ENCODE data around the gene PIKFYVE.
"Not testable (repeated sequence)": the region's sequence is repeated elsewhere in the genome, so short reads cannot be mapped to it uniquely, and the experiment has no call there.

PIKFYVE gene

GRCh38 chr2:208254118-208254870, 11.8 kb upstream of the PIKFYVE start:
- in situ Hi-C loops (cut with MboI; ENCODE audit: low sequenced_read_pairs) = no loop called here

DNA sequence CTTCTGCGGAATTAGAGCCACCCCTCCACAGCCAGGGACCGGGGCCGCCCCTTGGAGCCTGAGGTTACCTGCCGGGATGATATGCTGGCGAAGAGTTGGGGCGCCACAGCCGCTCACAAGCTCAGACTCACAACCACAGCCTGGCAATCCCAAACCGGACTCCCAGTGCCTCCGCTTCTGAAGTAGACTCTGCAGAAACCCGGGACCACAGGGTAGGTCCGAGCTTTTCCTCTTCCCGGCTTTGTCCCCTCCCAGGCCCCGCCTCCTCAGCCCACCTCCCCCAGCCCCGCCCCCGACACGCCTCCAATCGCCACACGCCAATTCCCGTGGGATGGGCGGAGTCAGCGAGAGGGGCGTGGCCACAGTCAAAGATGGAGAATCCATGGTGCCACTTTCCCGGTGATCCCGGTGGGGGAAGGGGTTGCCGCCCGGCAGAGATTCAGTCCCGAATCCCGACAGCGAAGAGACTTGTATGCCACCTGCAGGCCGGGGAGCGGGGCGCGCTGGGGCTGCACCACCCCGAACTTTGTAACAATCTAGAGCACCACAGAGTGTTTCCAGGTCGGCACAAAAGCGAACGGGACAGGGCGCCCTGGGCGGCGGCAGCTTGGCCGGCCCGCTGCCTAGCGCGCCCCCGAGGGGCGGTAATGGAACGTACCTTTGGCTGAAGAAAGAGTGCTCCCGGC, 11.0 kb upstream of the PIKFYVE start, which contains the start of gene IDH1:
TSS of gene IDH1 (minus strand) at position 201 of the 686 bp plus-strand sequence. CDS start 3,520 bp downstream, outside the sequence.
- in situ Hi-C loops (cut with MboI; ENCODE audit: low sequenced_read_pairs) = no loop called here

GRCh38 chr2:208255557-208256106, 10.4 kb upstream of the PIKFYVE start:
- in situ Hi-C loops (cut with MboI; ENCODE audit: low sequenced_read_pairs) = no loop called here

DNA sequence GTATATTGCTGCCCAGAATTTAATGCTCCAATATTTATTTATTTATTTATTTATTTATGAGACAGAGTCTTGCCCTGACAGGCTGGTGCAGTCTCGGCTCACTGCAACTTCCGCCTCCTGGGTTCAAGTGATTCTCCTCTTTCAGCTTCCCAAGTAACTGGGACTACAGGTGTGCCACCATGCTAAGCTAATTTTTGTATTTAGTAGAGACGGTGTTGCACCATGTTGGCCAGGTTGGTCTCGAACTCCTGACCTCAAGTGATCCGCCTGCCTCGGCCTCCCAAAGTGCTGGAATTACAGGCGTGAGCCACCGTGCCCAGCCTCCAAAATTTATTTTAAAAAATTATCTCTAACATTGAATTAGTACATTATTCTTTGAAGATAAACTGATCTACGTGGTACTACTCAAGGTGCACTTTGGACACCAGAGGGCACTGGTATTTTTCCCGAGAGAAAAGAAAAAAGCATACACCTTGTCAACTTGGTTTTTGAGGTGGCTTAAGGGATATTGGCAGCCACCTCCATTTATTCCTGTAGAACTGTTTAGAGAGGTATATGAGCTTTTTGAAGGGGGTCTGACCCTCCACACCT, 9.8 kb upstream of the PIKFYVE start:
- in situ Hi-C loops (cut with MboI; ENCODE audit: low sequenced_read_pairs) = no loop called here

DNA sequence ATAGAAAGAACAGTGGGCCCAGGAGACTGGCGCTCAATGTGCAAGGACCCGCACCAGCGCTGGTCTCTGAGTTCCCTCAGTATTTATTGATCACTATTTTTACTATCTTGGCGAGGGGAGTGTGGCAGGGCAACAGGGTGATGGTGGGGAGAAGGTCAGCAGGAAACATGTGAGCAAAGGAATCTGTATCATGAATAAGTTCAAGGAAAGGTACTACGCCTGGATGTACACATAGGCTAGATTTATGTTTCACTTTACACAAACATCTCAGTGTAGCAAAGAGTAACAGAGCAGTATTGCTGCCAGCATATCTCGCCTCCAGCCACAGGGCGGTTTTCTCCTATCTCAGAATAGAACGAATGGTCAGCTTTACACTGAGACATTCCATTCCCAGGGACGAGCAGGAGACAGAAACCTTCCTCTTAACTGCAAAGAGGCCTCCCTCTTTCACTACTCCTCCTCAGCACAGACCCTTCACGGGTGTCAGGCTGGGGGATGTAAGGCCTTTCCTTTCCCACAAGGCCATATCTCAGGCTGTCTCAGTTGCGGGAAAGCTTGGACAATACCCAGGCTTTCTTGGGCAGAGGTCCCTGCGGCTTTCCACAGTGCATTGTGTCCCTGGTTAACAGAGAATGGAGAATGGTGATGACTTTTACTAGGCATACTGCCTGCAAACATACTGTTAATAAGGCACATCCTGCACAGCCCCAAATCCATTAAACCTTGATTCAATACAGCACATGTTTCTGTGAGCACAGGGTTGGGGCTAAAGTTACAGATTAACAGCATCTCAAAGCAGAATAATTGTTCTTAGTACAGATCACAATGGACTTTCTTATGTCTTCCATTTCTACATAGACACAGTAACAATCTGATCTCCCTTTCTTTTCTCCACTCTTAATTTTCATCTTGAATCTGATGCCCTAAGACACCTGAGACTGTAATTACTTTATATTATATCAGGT, 8.9 kb upstream of the PIKFYVE start:
- in situ Hi-C loops (cut with MboI; ENCODE audit: low sequenced_read_pairs) = not testable (repeated sequence)

GRCh38 chr2:208265371-208265800, 669 bp upstream of the PIKFYVE start:
- in situ Hi-C loops (cut with MboI; ENCODE audit: low sequenced_read_pairs) = no loop called here

- in situ Hi-C loops (cut with MboI; ENCODE audit: low sequenced_read_pairs) = no loop called here
These were observed 468 bp downstream of the PIKFYVE start for GRCh38 chr2:208266553-208266893.

- in situ Hi-C loops (cut with MboI; ENCODE audit: low sequenced_read_pairs) = no loop called here
These were observed 881 bp downstream of the PIKFYVE start for GRCh38 chr2:208266936-208267335.

DNA sequence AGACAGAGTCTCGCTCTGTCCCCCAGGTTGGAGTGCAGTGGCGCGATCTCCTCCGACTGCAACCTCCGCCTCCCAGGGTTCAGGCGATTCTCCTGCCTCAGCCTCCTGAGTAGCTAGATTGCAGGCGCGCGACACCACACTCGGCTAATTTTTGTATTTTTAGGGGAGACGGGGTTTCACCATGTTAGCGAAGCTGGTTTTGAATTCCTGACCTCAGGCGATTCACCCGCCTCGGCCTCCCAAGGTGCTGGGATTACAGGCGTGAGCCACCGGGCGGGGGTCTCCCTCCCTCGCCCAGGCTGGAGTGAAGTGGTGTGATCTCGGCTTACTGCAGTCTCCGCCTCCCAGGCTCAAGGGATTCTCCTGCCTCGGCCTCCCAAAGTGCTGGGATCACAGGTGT, 1.5 kb downstream of the PIKFYVE start:
- in situ Hi-C loops (cut with MboI; ENCODE audit: low sequenced_read_pairs) = not testable (repeated sequence)

- in situ Hi-C loops (cut with MboI; ENCODE audit: low sequenced_read_pairs) = no loop called here
These were observed 2.3 kb downstream of the PIKFYVE start for GRCh38 chr2:208268156-208268952.

DNA sequence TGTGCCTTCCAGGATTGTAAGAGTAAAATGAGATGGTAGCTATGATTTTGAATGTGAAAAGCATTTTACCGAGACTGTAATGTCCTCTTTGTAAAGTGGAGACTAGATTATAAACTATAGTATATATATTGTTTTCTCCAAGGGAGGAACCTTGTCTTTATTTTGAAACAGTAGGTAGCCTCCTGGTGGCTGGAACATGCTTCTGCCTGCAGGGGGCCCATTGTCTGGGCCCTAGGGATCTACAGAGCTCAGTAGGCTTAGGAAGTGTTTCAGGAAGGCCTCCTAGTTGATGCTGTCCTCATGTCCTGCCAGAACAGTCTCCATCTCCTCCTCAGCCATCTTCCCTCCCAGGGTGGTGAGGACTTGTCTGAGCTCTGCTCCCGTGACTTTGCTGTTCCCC, 3.0 kb downstream of the PIKFYVE start:
- in situ Hi-C loops (cut with MboI; ENCODE audit: low sequenced_read_pairs) = no loop called here

DNA sequence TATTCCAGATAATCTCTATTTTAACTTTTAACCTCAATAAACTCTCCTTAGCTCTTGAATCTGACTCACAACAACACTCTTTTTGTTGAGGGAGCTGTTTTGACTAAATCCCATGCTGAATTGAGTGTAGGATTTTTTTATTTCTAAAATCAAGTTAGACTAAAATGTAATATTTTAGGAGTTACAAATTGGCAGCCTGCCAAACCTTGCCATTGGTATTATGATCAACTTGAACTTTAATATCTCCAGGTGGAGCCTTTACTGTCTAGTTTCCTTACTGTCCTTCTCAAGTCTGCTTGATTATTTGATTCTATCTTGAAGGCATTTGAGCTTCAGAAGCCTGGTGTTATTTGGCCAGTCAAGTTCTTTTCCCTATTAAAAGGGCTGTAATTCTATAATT, 8.7 kb downstream of the PIKFYVE start:
- in situ Hi-C loops (cut with MboI; ENCODE audit: low sequenced_read_pairs) = no loop called here

DNA sequence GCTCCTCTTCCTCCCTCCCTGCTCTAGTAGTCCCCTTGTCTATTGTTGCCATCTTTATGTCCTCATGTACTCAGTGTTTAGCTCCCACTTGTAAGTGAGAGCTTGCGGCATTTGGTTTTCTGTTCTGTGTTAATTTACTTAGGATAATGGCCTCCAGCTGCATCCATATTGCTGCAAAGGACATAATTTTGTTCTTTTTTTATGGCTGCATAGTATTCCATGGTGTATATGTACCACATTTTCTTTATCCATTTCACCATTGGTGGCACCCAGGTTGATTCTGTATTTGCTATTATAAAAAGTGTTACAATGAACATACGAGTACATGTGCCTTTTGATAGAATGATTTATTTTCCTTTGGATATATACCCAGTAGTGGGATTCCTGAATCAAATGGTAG, 12.5 kb downstream of the PIKFYVE start:
- in situ Hi-C loops (cut with MboI; ENCODE audit: low sequenced_read_pairs) = no loop called here

DNA sequence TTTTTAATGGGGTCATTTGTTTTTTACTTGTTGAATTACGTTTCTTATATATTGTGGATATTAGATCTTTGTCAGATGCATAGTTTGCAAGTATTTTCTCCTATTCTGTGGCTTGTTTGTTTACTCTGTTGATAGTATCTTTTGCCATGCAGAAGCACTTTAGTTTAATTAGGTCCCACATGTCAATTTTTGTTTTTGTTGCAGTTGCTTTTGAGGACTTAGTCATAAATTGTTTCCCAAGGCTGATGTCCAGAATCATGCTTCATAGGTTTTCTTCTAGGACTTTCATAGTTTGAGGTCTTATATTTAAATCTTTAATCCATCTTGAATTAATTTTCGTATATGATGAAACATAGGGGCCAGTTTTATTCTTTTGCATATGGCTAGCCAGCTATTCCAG, 13.2 kb downstream of the PIKFYVE start:
- in situ Hi-C loops (cut with MboI; ENCODE audit: low sequenced_read_pairs) = no loop called here

- in situ Hi-C loops (cut with MboI; ENCODE audit: low sequenced_read_pairs) = no loop called here
These were observed 14.2 kb downstream of the PIKFYVE start for GRCh38 chr2:208280234-208280633.

DNA sequence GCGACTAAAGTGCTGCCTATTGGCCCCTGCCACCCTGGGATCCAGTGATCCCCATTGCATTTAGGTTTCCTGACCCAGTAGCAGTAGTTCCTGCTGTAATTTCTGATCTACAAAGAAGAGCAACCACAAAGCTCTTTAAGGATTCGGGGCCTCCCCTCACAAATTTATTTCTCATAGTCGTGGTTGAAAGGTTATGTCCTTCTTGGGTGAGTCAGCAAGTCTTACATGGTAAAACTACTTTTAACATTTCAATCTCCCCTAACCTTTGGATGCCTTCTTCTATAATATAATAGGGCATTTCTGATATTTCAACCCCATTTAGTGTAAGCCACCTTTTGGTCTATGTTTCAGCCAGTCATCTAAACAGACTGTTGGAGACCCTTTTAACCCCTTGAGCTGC, 14.9 kb downstream of the PIKFYVE start:
- in situ Hi-C loops (cut with MboI; ENCODE audit: low sequenced_read_pairs) = no loop called here

DNA sequence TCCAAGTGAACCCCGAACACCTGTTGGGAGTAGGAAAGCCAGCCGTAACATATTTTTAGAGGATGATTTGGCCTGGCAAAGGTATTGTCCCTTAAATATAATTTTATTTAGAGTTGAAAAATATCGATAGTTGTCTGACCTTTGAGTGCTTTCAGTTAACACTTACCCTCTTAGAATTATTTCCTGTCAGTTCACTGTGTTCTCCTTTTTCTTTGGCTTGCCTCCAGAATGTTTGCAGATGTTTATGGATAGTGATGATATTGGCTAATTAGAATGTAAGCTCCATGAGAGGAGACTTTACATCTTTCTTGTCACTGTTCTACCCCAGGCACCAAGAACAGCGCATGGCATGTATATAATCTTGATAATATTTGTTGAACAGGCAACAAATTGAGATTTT, 19.8 kb downstream of the PIKFYVE start:
- in situ Hi-C loops (cut with MboI; ENCODE audit: low sequenced_read_pairs) = no loop called here

DNA sequence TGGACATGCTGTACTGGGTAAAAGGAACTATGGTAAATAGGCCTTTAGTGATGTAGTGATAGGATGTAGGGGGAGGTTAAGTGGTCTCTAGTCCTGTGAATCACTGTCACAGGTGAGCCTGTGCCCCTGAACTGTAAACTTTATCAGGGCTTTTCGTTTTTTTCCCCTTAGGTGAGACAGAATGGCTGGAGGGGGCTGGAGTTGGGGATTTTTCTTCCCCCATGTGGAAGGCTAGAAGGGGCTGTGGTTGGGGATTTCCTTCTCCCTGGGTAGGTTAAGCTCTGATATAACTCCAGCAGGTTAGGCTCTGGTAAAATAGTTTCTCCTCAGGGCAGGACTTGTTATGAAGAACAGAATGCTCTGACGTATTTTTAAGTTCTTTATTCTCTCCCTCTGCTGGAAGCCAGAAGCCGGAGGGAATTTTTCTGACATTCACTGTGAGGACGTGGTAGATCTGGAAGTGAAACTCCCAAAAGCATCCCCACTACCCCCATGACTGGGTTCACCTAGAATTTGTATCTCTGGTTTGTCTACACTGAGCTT, 28.5 kb downstream of the PIKFYVE start:
- in situ Hi-C loops (cut with MboI; ENCODE audit: low sequenced_read_pairs) = no loop called here

DNA sequence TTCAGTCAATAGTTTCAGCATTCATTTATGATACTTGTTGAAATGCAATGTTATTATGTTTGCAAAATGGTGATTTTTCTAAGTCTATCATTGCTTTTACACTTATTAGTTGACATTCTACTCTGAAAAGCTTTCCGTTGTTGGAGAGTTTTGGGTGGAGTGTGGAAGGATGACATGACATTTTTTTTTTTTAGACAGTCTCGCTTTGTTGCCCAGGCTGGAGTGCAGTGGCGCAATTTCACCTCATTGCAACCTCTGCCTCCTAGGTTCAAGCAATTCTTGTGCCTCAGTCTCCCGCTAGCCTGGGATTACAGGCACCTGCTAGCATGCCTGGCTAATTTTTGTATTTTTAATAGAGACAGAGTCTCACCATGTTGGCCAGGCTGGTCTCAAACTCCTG, 29.8 kb downstream of the PIKFYVE start:
- in situ Hi-C loops (cut with MboI; ENCODE audit: low sequenced_read_pairs) = no loop called here

GRCh38 chr2:208296610-208297009, 30.6 kb downstream of the PIKFYVE start:
- in situ Hi-C loops (cut with MboI; ENCODE audit: low sequenced_read_pairs) = no loop called here
